ENCODE data around the gene HEMK1. TPM values are rescaled to one million over a fixed set of nuclear protein-coding genes. Genes with fewer than 3 reads are reported as not detected.

The HEMK1 gene
- total RNA-seq, 2 experiments from 2014 or later = 12.4 to 14.6 TPM

DNA sequence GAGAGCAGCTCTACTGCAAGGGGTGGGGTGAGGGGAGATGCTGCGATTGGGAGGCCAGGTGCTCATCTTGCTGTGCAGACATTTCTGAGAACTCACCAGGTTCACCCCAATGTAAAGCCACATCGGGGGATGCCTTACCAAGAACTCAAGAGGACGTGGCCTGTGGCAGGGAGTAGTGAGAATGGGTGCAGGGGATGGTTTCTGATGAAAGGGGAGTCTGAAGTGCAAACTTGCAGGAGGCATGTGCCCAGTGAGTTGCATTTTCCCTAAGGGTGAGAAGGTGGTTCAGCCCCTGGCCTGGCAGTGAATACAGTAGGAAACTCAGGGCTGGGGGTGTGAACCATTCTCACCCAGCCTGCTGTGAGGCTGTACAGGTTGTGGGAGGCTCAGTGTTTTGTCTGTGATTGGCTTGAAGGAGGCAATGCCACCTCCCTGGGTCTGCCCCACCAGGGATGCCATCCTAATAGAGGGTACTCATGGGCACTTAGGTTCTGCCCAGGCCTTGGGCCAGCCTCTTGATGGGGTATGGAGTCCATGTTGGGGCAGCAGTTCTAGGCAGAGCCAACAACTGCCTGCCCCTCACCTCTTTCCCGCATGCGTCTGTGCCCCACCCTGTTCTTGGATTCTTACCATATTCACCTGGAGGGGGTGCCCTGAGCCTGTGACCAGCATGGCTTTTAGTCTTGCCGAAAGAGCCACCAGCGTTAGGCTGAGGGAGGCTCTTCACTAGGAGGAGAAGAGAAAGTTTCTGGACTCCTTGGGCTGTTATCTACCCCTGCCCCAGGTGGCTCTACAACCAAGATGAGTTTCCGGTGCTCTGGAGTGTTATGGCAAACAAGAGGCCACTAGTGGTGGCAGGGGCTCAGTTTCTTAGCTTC lies 4.5 kb downstream of the HEMK1 start:
- ATAC-seq (ENCODE audit: poor library complexity) = no peak
- Histone ChIP-seq H3K4me1 (ENCODE audit: insufficient read depth, low read length) (peaks cover 97% of the 10 kb centered on the region), H3K4me3 (ENCODE audit: low read length) (no peak overlapping the region), H3K27me3 (ENCODE audit: control insufficient read depth in 1 of 2, insufficient read depth in 2 of 2, low read length in 2 of 2) (no peaks in the 10 kb centered on the region), H3K27ac (ENCODE audit: low read depth in 1 of 2, low read length in 2 of 2) (peak overlapping the region; percentile 31 to 68), H3K36me3 (ENCODE audit: insufficient read depth, low read length) (peaks cover 24% of the 10 kb centered on the region), H3K9me3 (ENCODE audit: control insufficient read depth in 1 of 2, insufficient read depth in 1 of 2, low read length in 2 of 2) (no peaks in the 10 kb centered on the region)
- Mint-ChIP-seq H3K27ac (peak overlapping the region; percentile 77), H3K4me1 (ENCODE audit: low read depth) (peaks cover 62% of the 10 kb centered on the region), H3K9me3 (no peaks in the 10 kb centered on the region), H3K4me3 (peak overlapping the region; percentile 62), H3K36me3 (ENCODE audit: low read depth) (peaks cover 40% of the 10 kb centered on the region), H3K27me3 (no peaks in the 10 kb centered on the region)
- TF ChIP-seq, protein P1, sequence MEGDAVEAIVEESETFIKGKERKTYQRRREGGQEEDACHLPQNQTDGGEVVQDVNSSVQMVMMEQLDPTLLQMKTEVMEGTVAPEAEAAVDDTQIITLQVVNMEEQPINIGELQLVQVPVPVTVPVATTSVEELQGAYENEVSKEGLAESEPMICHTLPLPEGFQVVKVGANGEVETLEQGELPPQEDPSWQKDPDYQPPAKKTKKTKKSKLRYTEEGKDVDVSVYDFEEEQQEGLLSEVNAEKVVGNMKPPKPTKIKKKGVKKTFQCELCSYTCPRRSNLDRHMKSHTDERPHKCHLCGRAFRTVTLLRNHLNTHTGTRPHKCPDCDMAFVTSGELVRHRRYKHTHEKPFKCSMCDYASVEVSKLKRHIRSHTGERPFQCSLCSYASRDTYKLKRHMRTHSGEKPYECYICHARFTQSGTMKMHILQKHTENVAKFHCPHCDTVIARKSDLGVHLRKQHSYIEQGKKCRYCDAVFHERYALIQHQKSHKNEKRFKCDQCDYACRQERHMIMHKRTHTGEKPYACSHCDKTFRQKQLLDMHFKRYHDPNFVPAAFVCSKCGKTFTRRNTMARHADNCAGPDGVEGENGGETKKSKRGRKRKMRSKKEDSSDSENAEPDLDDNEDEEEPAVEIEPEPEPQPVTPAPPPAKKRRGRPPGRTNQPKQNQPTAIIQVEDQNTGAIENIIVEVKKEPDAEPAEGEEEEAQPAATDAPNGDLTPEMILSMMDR (IDR thresholded peaks at IDR 0.05) = no peak
- intact Hi-C loops (cut with DNase I, micrococcal nuclease) = loop anchor here (2.0 to 5.0 kb wide), 3 partner anchors 15 to 798 kb away; no protein-coding TSS in a partner anchor
- ChIA-PET CTCF (interaction anchor here (1.1 to 6.8 kb wide), 6 partner anchors 10 to 101 kb away, joined by 3 to 234 read pairs (median 8); partner anchors contain the start of genes CISH, DOCK3 and MAPKAPK3), POLR2A (interaction anchor here (1.4 to 13.2 kb wide), 3 partner anchors 17 to 811 kb away, joined by 4 to 446 read pairs (median 69); partner anchors contain the start of genes CISH, MANF and MAPKAPK3)
- DNase-seq = peak in 7 of 14 experiments; percentile 25 to 89 (median 54)

DNA sequence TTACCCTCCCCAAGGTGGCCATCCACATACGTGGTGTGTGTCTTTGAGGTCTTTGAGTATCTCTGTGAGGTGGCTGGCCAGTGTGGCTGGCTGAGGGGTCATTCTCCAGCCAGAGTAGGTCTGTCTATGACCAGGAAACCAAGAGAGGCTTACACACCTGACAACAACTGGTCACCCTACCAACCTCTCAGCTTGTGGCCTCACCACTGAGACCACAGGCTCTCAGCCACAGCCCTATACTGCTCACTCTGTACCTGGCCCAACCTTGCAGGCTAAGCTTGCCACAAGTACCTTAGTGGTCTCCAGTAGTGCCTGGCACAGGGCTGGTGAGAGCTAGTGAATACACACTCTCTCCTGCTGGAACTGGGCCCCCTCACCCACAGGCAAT lies 5.1 kb downstream of the HEMK1 start:
- DNase-seq (peak in 2 of 14 experiments; percentile 25 to 43), ATAC-seq (ENCODE audit: poor library complexity) (no peak)
- TF ChIP-seq, protein P1 (IDR thresholded peaks at IDR 0.05) = no peak
- H3K27me3 Mint-ChIP-seq = no peaks in the 10 kb centered on the region
- no peak overlapping the region for H3K4me3 ChIP-seq (ENCODE audit: low read length)
- no peaks in the 10 kb centered on the region for H3K27me3 ChIP-seq (ENCODE audit: control insufficient read depth in 1 of 2, insufficient read depth in 2 of 2, low read length in 2 of 2)
- H3K27ac Mint-ChIP-seq = peak overlapping the region; percentile 77
- H3K4me1 ChIP-seq (ENCODE audit: insufficient read depth, low read length) = peaks cover 99% of the 10 kb centered on the region
- peaks cover 29% of the 10 kb centered on the region for H3K36me3 ChIP-seq (ENCODE audit: insufficient read depth, low read length)
- intact Hi-C loops (cut with DNase I, micrococcal nuclease) = loop anchor here in 1 of 2 experiments (5.0 kb wide), 1 partner anchor 798 kb away; no protein-coding TSS in a partner anchor
- H3K4me1 Mint-ChIP-seq (ENCODE audit: low read depth) = peaks cover 55% of the 10 kb centered on the region
- peak overlapping the region; percentile 62 for H3K4me3 Mint-ChIP-seq
- H3K9me3 Mint-ChIP-seq = no peaks in the 10 kb centered on the region
- ChIA-PET CTCF (interaction anchor here (1.0 to 3.3 kb wide), 4 partner anchors 14 to 42 kb away, joined by 4 to 24 read pairs (median 8); partner anchors contain the start of gene CISH), POLR2A (interaction anchor here (1.4 to 13.2 kb wide), 3 partner anchors 16 to 811 kb away, joined by 4 to 446 read pairs (median 69); partner anchors contain the start of genes CISH, MANF and MAPKAPK3)
- H3K27ac ChIP-seq (ENCODE audit: low read depth in 1 of 2, low read length in 2 of 2) = peak overlapping the region; percentile 31 to 68
- H3K9me3 ChIP-seq (ENCODE audit: control insufficient read depth in 1 of 2, insufficient read depth in 1 of 2, low read length in 2 of 2) = no peaks in the 10 kb centered on the region
- peaks cover 40% of the 10 kb centered on the region for H3K36me3 Mint-ChIP-seq (ENCODE audit: low read depth)

DNA sequence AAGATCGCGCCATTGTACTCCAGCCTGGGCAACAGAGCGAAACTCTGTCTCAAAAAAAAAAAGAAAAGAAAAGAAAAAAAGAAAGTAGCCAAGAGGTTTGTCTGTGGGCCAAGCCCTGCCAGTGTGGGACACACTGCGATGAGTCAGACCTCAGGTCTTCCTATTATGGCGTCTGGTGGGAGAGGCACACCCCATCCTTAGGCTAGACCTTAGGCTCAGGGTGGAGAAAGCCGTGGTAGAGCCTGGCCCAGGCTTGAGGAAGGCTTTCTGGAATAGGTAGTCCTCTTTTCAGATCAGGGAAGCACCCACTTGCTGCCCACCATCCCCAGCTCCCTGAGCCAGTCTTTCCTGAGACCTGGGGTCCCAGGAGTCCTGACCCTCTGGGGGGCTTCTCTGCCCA lies 6.0 kb downstream of the HEMK1 start:
- DNase-seq (no peak), ATAC-seq (ENCODE audit: poor library complexity) (no peak)
- ChIA-PET CTCF (interaction anchor here (1.0 to 3.3 kb wide), 4 partner anchors 37 to 77 kb away, joined by 4 to 11 read pairs (median 4); partner anchors contain the start of gene CISH), POLR2A (interaction anchor here (6.8 to 13.2 kb wide), 2 partner anchors 15 to 35 kb away, joined by 69 to 446 read pairs; partner anchors contain the start of genes CISH and MAPKAPK3)
- Mint-ChIP-seq H3K4me1 (ENCODE audit: low read depth) (peaks cover 46% of the 10 kb centered on the region), H3K27ac (peak overlapping the region; percentile 12), H3K36me3 (ENCODE audit: low read depth) (peaks cover 45% of the 10 kb centered on the region), H3K4me3 (no peak overlapping the region), H3K9me3 (no peaks in the 10 kb centered on the region), H3K27me3 (no peaks in the 10 kb centered on the region)
- TF ChIP-seq, protein P1 (IDR thresholded peaks at IDR 0.05) = no peak
- Histone ChIP-seq H3K4me1 (ENCODE audit: insufficient read depth, low read length) (peaks cover 99% of the 10 kb centered on the region), H3K36me3 (ENCODE audit: insufficient read depth, low read length) (peaks cover 34% of the 10 kb centered on the region), H3K9me3 (ENCODE audit: control insufficient read depth in 1 of 2, insufficient read depth in 1 of 2, low read length in 2 of 2) (no peaks in the 10 kb centered on the region), H3K27me3 (ENCODE audit: control insufficient read depth in 1 of 2, insufficient read depth in 2 of 2, low read length in 2 of 2) (no peaks in the 10 kb centered on the region), H3K4me3 (ENCODE audit: low read length) (no peak overlapping the region), H3K27ac (ENCODE audit: low read depth in 1 of 2, low read length in 2 of 2) (peak overlapping the region; percentile 51 to 72)
- intact Hi-C loops (cut with DNase I, micrococcal nuclease) = no loop called here

Measured in CD4-positive, alpha-beta T cell (primary cell).